ENCODE data around the gene OR1L8. TPM values are rescaled to one million over a fixed set of nuclear protein-coding genes. Genes with fewer than 3 reads are reported as not detected.
"Not testable (repeated sequence)": the region's sequence is repeated elsewhere in the genome, so short reads cannot be mapped to it uniquely, and the experiment has no call there.

OR1L8 gene
- total RNA-seq (2014; rRNA removed; shearing (Covaris generic)) (0.22 TPM in 1 of 2 replicates, not detected in the other), polyA plus RNA-seq (2016; fragmentation: Nextera tagmentation; extraction: Ambion mirVana) (not detected in 2 replicates)

GRCh38 chr9:122583284-122583683 lies at the start of gene OR1L8:
Gene OR1L8 (minus strand): TSS chr9:122583384. CDS start chr9:122568477, 14,907 bp downstream.
- H3K27me3 ChIP-seq (replicated peaks; ENCODE audit: insufficient read depth); H3K4me2 ChIP-seq (ENCODE audit: unreplicated experiment); H2AFZ ChIP-seq; H3K36me3 ChIP-seq (ENCODE audit: low read depth); H3K9me2 ChIP-seq (ENCODE audit: insufficient read depth); H3K27ac ChIP-seq; in situ Hi-C loops (cut with MboI); H3K4me3 ChIP-seq; H3K9me3 ChIP-seq (ENCODE audit: low read depth); DNase-seq; H3K79me2 ChIP-seq (ENCODE audit: insufficient read depth); H4K20me1 ChIP-seq (ENCODE audit: insufficient read depth); H3F3A ChIP-seq (ENCODE audit: insufficient read depth); H3K9ac ChIP-seq: not testable (repeated sequence)
- WGBS, 2 experiments (ENCODE audit: low coverage in 1 of 2, low lambda C conversion rate in 2 of 2, missing lambda C conversion rate in 2 of 2) = 88 to 92% methylated on average over 8 of the region's 8 CpGs
- H3K4me1 ChIP-seq (ENCODE audit: insufficient read depth) = peaks cover 14% of the 10 kb centered on the region

- Histone ChIP-seq H3K4me2 (ENCODE audit: unreplicated experiment) (no peak overlapping the region), H3K4me3 (no peak overlapping the region), H4K20me1 (ENCODE audit: insufficient read depth) (no peaks in the 10 kb centered on the region), H3K9ac (no peak overlapping the region), H3K27me3 (replicated peaks; ENCODE audit: insufficient read depth) (no peaks in the 10 kb centered on the region), H3K27ac (no peak overlapping the region), H2AFZ (no peak overlapping the region), H3K36me3 (ENCODE audit: low read depth) (no peaks in the 10 kb centered on the region), H3K9me2 (ENCODE audit: insufficient read depth) (no peaks in the 10 kb centered on the region), H3K79me2 (ENCODE audit: insufficient read depth) (no peaks in the 10 kb centered on the region), H3F3A (ENCODE audit: insufficient read depth) (no peaks in the 10 kb centered on the region), H3K4me1 (ENCODE audit: insufficient read depth) (no peaks in the 10 kb centered on the region), H3K9me3 (ENCODE audit: low read depth) (no peaks in the 10 kb centered on the region)
- no peak for TF ChIP-seq EZH2phosphoT487 (IDR thresholded peaks at IDR 0.05; ENCODE audit: insufficient read depth, low read depth)
- no peak for TF ChIP-seq EZH2 (IDR thresholded peaks at IDR 0.05; ENCODE audit: insufficient read depth, poor library complexity, severe bottlenecking)
- 58 to 67% methylated on average over 7 of the region's 7 CpGs for WGBS, 2 experiments (ENCODE audit: low coverage in 1 of 2, low lambda C conversion rate in 2 of 2, missing lambda C conversion rate in 2 of 2)
- in situ Hi-C loops (cut with MboI) = no loop called here
- DNase-seq = no peak
Measured at GRCh38 chr9:122619996-122620395, 36.8 kb upstream of the OR1L8 start.

GRCh38 chr9:122614362-122614761 lies 31.2 kb upstream of the OR1L8 start, which contains the start of gene OR1Q1:
Gene OR1Q1 (plus strand): TSS chr9:122614738. CDS start chr9:122614738, 0 bp downstream.
- Histone ChIP-seq H3F3A (ENCODE audit: insufficient read depth) (no peaks in the 10 kb centered on the region), H3K4me3 (no peak within 1 kb of the TSS), H3K4me1 (ENCODE audit: insufficient read depth) (no peaks in the 10 kb centered on the region), H3K9me3 (ENCODE audit: low read depth) (no peaks in the 10 kb centered on the region), H3K9ac (no peak within 1 kb of the TSS), H3K79me2 (ENCODE audit: insufficient read depth) (no peaks in the 10 kb centered on the region), H3K27me3 (replicated peaks; ENCODE audit: insufficient read depth) (no peaks in the 10 kb centered on the region), H2AFZ (no peak within 1 kb of the TSS), H3K27ac (no peak within 1 kb of the TSS), H3K4me2 (ENCODE audit: unreplicated experiment) (no peak within 1 kb of the TSS), H3K9me2 (ENCODE audit: insufficient read depth) (no peaks in the 10 kb centered on the region), H3K36me3 (ENCODE audit: low read depth) (no peaks in the 10 kb centered on the region), H4K20me1 (ENCODE audit: insufficient read depth) (no peaks in the 10 kb centered on the region)
- no peak for DNase-seq
- TF ChIP-seq EZH2 (IDR thresholded peaks at IDR 0.05; ENCODE audit: insufficient read depth, poor library complexity, severe bottlenecking) (no peak), EZH2phosphoT487 (IDR thresholded peaks at IDR 0.05; ENCODE audit: insufficient read depth, low read depth) (no peak)
- in situ Hi-C loops (cut with MboI) = no loop called here
- WGBS, 2 experiments (ENCODE audit: low coverage in 1 of 2, low lambda C conversion rate in 2 of 2, missing lambda C conversion rate in 2 of 2) = 95 to 100% methylated on average over 1 of the region's 1 CpG

- Histone ChIP-seq H3K9me3 (ENCODE audit: low read depth) (no peaks in the 10 kb centered on the region), H3K9ac (no peak overlapping the region), H2AFZ (no peak overlapping the region), H3K27ac (no peak overlapping the region), H3K9me2 (ENCODE audit: insufficient read depth) (no peaks in the 10 kb centered on the region), H4K20me1 (ENCODE audit: insufficient read depth) (no peaks in the 10 kb centered on the region), H3K79me2 (ENCODE audit: insufficient read depth) (no peaks in the 10 kb centered on the region), H3K4me1 (ENCODE audit: insufficient read depth) (no peaks in the 10 kb centered on the region), H3K4me2 (ENCODE audit: unreplicated experiment) (no peak overlapping the region), H3K4me3 (no peak overlapping the region), H3K27me3 (replicated peaks; ENCODE audit: insufficient read depth) (no peaks in the 10 kb centered on the region), H3K36me3 (ENCODE audit: low read depth) (no peaks in the 10 kb centered on the region), H3F3A (ENCODE audit: insufficient read depth) (no peaks in the 10 kb centered on the region)
- WGBS, 2 experiments (ENCODE audit: low coverage in 1 of 2, low lambda C conversion rate in 2 of 2, missing lambda C conversion rate in 2 of 2) = 87 to 89% methylated on average over 4 of the region's 4 CpGs
- TF ChIP-seq EZH2phosphoT487 (IDR thresholded peaks at IDR 0.05; ENCODE audit: insufficient read depth, low read depth) = no peak
- TF ChIP-seq EZH2 (IDR thresholded peaks at IDR 0.05; ENCODE audit: insufficient read depth, poor library complexity, severe bottlenecking) = no peak
- DNase-seq = no peak
- in situ Hi-C loops (cut with MboI) = no loop called here
Measured at GRCh38 chr9:122609804-122610203, 26.6 kb upstream of the OR1L8 start.

- Histone ChIP-seq H3K27me3 (replicated peaks; ENCODE audit: insufficient read depth) (no peaks in the 10 kb centered on the region), H3K9me3 (ENCODE audit: low read depth) (no peaks in the 10 kb centered on the region), H2AFZ (no peak overlapping the region), H3K36me3 (ENCODE audit: low read depth) (no peaks in the 10 kb centered on the region), H3K27ac (no peak overlapping the region), H3K79me2 (ENCODE audit: insufficient read depth) (no peaks in the 10 kb centered on the region), H3F3A (ENCODE audit: insufficient read depth) (no peaks in the 10 kb centered on the region), H3K4me1 (ENCODE audit: insufficient read depth) (no peaks in the 10 kb centered on the region), H4K20me1 (ENCODE audit: insufficient read depth) (no peaks in the 10 kb centered on the region), H3K4me3 (no peak overlapping the region), H3K9ac (no peak overlapping the region), H3K9me2 (ENCODE audit: insufficient read depth) (no peaks in the 10 kb centered on the region), H3K4me2 (ENCODE audit: unreplicated experiment) (no peak overlapping the region)
- TF ChIP-seq EZH2 (IDR thresholded peaks at IDR 0.05; ENCODE audit: insufficient read depth, poor library complexity, severe bottlenecking) = no peak
- no peak for TF ChIP-seq EZH2phosphoT487 (IDR thresholded peaks at IDR 0.05; ENCODE audit: insufficient read depth, low read depth)
- WGBS, 2 experiments (ENCODE audit: low coverage in 1 of 2, low lambda C conversion rate in 2 of 2, missing lambda C conversion rate in 2 of 2) = 41 to 54% methylated on average over 1 of the region's 1 CpG
- in situ Hi-C loops (cut with MboI) = no loop called here
- no peak for DNase-seq
Measured at GRCh38 chr9:122606587-122606986, 23.4 kb upstream of the OR1L8 start.
